ENCODE results near the gene PRSS21. TPM values are rescaled to one million over a fixed set of nuclear protein-coding genes. Genes with fewer than 3 reads are reported as not detected.

PRSS21 gene
- polyA plus RNA-seq, 3 donors, result 2.1 to 9.0 (median 3.1) TPM

DNA sequence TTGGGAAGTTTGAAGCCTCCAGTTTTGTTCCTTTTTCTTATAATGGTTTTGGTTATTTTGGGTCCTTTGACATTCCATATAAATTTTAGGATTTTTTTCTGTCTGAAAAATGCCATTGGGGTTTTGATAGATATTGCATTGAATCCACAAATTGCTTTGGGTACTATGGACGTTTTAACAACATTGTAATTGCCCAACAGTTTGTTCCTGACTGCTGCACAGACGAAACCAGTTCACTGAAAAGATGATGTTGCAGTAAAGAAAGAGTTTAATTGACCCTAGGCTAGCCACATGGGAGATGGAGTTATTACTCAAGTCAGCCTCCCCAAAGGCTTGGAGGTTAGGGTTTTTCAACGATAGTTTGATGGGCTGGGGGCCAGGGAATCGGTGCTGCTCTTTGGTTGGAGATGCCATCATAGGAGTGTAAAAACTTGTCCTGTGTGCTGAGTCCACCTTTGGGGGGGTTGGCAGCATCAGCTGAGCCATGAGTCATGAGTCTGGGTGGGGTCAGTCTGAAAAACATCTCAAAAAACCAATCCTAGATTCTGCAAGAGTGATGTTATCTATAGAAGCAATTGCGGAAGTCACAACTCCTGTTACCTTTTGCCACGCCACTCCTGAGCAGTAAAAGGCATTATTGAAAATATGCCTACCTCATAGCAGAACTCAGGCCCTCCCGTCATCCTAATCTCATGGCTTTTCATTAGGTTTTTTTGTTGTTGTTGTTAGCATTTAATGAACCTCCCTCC is 21.5 kb upstream of the PRSS21 start:
- Histone ChIP-seq H3K4me2 (replicated peaks; ENCODE audit: extremely low read depth, low read length, poor library complexity, severe bottlenecking) (peak overlapping the region; percentile 44), H3K4me1 (ENCODE audit: control insufficient read depth in 1 of 2, insufficient read depth in 2 of 2, low read length in 2 of 2) (peaks cover 55 to 74% of the 10 kb centered on the region in 2 donors), H3K9me3 (replicated peaks in 1 of 2; ENCODE audit: control insufficient read depth in 1 of 2, insufficient read depth in 1 of 2, low read length in 2 of 2) (no peaks in the 10 kb centered on the region), H4K20me1 (ENCODE audit: insufficient read depth, low read length) (no peaks in the 10 kb centered on the region), H2AFZ (ENCODE audit: insufficient read depth, low read depth, low read length, poor library complexity, severe bottlenecking) (no peak overlapping the region), H3K27ac (ENCODE audit: low read depth in 1 of 2, low read length in 2 of 2) (peak overlapping the region; percentile 58 to 81), H3K4me3 (replicated peaks in 1 of 3; ENCODE audit: low read depth in 2 of 3, low read length in 3 of 3) (peak overlapping the region in 1 of 3 experiments; percentile 30), H3K79me2 (ENCODE audit: insufficient read depth, low read length) (no peaks in the 10 kb centered on the region), H3K36me3 (replicated peaks in 1 of 2; ENCODE audit: control insufficient read depth in 1 of 2, insufficient read depth in 2 of 2, low read length in 2 of 2) (no peaks in the 10 kb centered on the region), H3K9ac (ENCODE audit: insufficient read depth, low read length, poor library complexity, severe bottlenecking) (no peak overlapping the region), H3K27me3 (ENCODE audit: control insufficient read depth in 2 of 2, insufficient read depth in 2 of 2, low read length in 2 of 2) (no peaks in the 10 kb centered on the region)
- peak overlapping the region; percentile 85 to 96 (median 92) for H3K27ac Mint-ChIP-seq
- H3K9me3 Mint-ChIP-seq, result peaks cover 0 to 2% (median 0%) of the 10 kb centered on the region in 7 donors
- WGBS (ENCODE audit: insufficient coverage), result 0% methylated on average over 1 of the region's 7 CpGs
- peak overlapping the region in 1 of 2 donors; percentile 62 for H3K4me3 Mint-ChIP-seq
- peaks cover 0 to 7% (median 7%) of the 10 kb centered on the region in 3 donors for H3K27me3 Mint-ChIP-seq (ENCODE audit: low read depth in 3 of 3)
- intact Hi-C loops (cut with micrococcal nuclease), result no loop called here
- DNase-seq, result peak; percentile 44 to 58 (median 50)
- H3K36me3 Mint-ChIP-seq, result no peaks in the 10 kb centered on the region
- TF ChIP-seq, protein P1, sequence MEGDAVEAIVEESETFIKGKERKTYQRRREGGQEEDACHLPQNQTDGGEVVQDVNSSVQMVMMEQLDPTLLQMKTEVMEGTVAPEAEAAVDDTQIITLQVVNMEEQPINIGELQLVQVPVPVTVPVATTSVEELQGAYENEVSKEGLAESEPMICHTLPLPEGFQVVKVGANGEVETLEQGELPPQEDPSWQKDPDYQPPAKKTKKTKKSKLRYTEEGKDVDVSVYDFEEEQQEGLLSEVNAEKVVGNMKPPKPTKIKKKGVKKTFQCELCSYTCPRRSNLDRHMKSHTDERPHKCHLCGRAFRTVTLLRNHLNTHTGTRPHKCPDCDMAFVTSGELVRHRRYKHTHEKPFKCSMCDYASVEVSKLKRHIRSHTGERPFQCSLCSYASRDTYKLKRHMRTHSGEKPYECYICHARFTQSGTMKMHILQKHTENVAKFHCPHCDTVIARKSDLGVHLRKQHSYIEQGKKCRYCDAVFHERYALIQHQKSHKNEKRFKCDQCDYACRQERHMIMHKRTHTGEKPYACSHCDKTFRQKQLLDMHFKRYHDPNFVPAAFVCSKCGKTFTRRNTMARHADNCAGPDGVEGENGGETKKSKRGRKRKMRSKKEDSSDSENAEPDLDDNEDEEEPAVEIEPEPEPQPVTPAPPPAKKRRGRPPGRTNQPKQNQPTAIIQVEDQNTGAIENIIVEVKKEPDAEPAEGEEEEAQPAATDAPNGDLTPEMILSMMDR (IDR thresholded peaks at IDR 0.05), result no peak
- H3K4me1 Mint-ChIP-seq, result peaks cover 66% of the 10 kb centered on the region

- Mint-ChIP-seq H3K4me1 (peaks cover 43% of the 10 kb centered on the region), H3K27ac (no peak overlapping the region), H3K27me3 (ENCODE audit: low read depth in 3 of 3) (peaks cover under 1 to 10% (median 4%) of the 10 kb centered on the region in 3 donors), H3K36me3 (no peaks in the 10 kb centered on the region), H3K4me3 (no peak overlapping the region), H3K9me3 (peaks cover 1 to 7% (median 4%) of the 10 kb centered on the region in 7 donors)
- Histone ChIP-seq H3K36me3 (replicated peaks in 1 of 2; ENCODE audit: control insufficient read depth in 1 of 2, insufficient read depth in 2 of 2, low read length in 2 of 2) (no peaks in the 10 kb centered on the region), H3K9ac (ENCODE audit: insufficient read depth, low read length, poor library complexity, severe bottlenecking) (no peak overlapping the region), H3K27me3 (ENCODE audit: control insufficient read depth in 2 of 2, insufficient read depth in 2 of 2, low read length in 2 of 2) (no peaks in the 10 kb centered on the region), H3K4me1 (ENCODE audit: control insufficient read depth in 1 of 2, insufficient read depth in 2 of 2, low read length in 2 of 2) (peaks cover 36 to 53% of the 10 kb centered on the region in 2 donors), H3K79me2 (ENCODE audit: insufficient read depth, low read length) (no peaks in the 10 kb centered on the region), H4K20me1 (ENCODE audit: insufficient read depth, low read length) (no peaks in the 10 kb centered on the region), H3K4me3 (replicated peaks in 1 of 3; ENCODE audit: low read depth in 2 of 3, low read length in 3 of 3) (no peak overlapping the region), H3K4me2 (replicated peaks; ENCODE audit: extremely low read depth, low read length, poor library complexity, severe bottlenecking) (no peak overlapping the region), H2AFZ (ENCODE audit: insufficient read depth, low read depth, low read length, poor library complexity, severe bottlenecking) (peak overlapping the region; percentile 46), H3K9me3 (replicated peaks in 1 of 2; ENCODE audit: control insufficient read depth in 1 of 2, insufficient read depth in 1 of 2, low read length in 2 of 2) (peaks cover 0 to under 1% of the 10 kb centered on the region in 2 donors), H3K27ac (ENCODE audit: low read depth in 1 of 2, low read length in 2 of 2) (no peak overlapping the region)
- intact Hi-C loops (cut with micrococcal nuclease), result no loop called here
- WGBS (ENCODE audit: insufficient coverage), result 94% methylated on average over 25 of the region's 39 CpGs
- no peak for DNase-seq
- TF ChIP-seq, protein P1 (IDR thresholded peaks at IDR 0.05), result no peak
Observed at GRCh38 chr16:2798723-2799204, 18.3 kb upstream of the PRSS21 start.
